Activated naive CD4-positive, alpha-beta T cell (primary cell): ENCODE data around the gene FAM9C.
"Not testable (repeated sequence)": the region's sequence is repeated elsewhere in the genome, so short reads cannot be mapped to it uniquely, and the experiment has no call there.

Experiments used
- DNase-seq, 4 experiments: peaks; one replicate each; lab custom pipeline; 2025; lab: John Stamatoyannopoulos, UW

Gene FAM9C

DNA sequence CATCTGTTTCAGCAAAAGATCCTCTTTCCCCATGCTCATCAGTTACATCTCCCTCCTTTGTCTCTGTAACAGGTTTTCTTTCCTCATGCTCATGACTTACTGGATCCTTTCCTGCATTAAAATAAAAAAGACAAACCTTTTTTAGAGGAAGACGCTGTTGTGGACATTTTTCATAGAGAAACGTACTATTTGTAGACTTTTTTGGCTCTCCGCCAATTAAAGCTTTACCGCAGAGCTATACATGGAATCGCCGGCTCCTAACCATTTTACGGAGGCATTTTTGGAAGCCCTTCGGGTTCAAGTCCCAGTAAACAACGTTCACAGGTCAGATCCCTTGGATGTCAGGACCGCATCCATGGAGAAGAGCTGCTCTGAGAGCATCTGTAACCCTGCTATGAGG is 1.3 kb downstream of the FAM9C start:
- no peak for DNase-seq

DNA sequence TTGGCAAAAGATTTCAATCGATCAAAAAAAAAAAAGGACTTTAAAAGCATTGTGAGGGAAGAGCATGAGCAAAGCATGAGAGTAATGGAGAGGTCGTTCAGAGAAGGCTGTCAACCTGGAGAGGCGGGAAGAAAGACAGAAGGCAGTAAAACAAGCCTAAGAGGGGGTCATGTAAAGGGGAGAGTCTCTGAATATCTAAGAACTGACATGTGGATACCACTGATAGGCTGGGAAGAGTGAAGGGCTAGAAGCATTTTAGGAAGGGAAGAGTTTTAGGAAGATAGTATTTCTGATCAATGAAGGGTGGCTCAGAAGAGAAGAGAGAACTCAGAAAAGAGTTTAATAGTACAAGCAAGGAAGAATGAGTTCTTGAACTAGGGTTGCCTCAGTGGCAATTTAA is 7.5 kb downstream of the FAM9C start:
- DNase-seq = no peak

DNA sequence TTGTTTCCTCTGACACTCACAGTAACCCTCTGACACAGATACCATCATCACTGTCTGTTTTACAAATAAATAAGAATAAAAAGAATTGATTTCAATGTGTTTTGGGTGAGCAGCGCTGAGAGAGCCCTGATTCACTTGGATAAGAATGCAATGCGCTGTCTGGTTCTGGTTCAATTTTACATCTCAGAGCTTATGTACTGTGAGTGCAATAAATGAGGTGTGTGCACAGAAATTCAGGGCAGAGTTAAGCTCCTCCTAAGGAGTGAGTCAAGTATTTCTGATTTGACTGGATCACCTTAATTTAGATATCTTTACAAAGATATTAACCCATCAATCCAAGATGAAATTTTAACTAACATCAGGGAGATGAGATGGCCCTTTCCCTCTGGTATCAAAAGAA is 11.2 kb downstream of the FAM9C start:
- DNase-seq = no peak

DNA sequence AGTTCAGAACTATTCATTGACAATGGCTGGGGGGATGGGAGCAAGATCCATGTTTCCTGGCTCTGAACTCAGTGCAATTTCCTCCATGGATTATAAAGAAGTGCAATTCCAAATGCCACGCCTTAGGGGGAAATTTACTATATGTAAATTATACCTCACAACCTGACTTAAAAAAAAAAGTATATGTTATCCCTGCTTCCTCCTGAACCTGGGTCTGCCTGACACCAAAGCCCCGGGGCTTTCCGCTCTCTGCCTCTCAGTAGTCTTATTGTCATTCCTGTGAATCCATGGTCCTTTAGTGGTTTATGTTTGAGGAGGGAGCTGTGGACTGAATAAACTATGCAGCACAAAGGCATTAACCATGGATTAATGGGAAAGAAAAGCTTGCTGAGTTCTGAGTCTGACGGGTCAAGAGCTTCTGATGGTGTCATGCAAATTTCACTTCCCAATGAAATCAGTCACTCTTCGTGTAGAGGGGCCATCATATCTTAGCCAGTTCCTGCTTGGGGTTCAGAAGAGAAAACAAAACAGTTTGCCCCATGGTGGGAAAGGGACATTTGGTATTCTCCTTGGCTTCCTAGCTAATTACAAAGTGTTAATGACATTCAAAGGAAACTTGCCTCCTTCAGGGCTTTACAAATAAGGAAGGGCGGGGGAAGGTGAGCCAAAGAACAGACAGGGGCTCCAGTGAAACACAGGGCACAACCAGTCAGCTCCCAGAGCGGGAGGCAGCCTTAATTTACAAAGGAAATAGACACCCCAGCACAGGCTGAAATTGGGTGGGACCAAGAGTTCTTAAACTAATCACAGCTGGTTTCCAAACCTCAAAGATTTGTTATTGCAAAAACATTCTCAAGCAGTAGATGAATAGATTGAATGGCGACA is 14.3 kb downstream of the FAM9C start:
- peak in 1 of 4 experiments; percentile 2 for DNase-seq

DNA sequence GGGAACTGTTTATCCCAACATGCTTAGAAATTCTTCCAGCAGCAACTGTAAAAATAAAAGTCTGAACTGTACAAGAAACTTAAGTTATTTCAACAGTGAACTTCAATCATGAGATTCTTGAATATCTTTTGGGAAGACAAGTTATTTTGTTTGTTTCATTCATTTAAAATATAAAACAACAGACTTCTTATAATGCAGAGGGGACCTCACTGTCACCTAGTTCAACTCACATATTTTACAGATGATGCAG is 14.9 kb downstream of the FAM9C start:
- DNase-seq = no peak

DNA sequence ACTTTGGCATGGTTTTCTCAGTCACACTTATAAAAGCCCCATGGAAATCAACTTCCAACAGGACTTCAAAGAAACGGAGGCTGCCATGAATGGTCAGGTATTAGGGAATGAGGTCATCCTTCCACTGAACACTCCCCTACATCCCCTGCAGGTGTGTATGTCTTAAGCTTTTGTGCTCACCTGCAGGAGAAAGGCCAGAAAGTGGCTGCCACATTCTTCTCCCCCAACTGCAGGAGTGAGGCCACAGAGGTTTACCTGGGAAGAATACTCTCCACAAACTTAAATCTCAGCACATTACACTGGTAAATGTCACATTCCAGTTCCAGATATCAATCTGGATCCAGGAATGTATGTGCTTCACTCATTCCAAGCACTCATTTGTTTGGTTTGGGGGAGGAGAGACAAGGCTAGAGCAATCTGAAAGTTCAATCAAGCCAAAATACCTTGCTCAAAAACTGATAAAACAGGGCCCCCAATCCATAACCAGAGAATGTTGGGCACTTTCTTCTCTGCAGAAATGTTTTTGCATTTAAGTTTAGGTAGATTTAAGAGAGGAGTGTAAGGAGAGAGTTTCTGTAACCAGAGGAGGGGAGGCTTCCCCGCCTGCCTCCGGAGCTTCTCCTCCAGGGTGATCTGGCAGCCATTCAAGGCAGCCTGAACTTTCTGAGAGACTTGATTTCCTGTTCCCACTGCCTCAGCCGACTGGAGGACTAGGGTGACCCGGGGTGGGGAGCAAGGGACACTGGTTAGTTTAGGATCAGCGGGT is 15.4 kb downstream of the FAM9C start:
- DNase-seq = no peak

DNA sequence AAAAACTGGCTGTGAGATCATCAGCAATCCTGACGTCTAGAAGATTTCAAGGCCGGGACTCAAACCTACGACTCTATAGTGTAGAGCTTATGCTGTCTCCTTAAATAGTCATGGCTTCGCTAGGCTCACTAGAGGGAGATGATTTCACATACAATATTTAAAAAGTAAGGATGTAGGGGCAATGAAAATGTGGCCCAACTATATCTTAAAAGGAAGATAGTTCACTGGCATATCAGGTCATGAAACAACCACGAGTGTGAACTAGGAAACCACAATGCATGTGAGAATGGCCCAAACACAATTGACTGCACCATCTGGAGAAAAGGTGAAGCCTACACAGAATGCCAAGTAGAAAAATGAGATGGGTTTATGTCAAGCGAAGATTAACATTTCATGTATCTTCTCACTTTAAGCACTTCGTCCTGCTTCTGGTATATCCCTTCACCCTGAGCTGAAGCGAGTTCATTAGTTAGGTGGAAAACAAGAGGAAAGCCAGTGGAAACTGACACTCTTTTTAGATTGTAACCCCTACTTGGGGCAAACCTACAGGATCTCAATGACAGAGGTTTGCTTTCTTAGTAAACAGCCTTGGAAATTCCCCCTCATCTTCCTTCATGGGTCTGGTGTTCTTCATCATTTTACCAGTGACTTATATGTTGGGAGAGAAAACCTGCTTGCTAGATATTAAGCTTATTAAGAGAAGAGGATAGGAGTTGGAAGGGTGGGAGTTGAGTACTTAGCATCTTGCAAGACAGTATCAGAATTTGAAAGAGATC is 17.4 kb downstream of the FAM9C start:
- no peak for DNase-seq

DNA sequence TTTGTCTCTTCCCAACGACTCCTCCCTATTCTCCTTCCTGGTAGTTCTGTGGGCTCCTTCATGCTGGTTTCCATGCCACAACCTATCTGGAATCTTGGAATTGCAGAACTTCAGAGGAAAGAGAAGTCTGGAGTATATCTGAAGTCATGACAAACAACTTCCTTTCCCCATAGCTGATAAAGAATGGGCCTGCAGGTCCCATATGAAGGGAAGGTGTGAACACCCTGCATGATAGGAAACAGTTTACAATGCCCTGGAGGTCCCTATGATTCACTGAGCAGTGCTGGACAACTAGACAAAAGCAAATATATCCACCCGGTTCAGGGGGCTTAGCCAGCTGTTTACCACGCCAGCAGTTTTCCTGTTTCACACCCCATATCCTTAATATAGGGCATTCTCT is 19.4 kb downstream of the FAM9C start:
- no peak for DNase-seq

DNA sequence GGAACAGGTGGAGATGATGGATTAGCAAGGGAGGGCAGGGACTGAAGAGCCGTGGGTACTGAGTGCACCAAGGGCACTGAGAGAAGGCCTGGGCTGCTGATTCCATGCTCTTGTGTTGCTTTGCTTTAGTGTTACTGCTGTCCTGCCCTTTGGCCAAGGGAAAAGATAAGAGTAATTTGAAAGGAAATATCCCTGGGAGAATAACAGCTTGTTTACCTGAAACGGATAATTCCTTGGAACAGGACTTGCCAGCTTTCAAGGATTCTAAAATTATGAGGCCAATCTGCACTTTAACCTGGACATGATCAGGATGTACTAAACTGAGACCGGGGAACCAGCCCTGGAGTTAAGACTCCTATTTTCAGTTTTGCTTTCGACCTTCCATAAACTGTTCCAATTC is 20.4 kb downstream of the FAM9C start:
- DNase-seq = no peak

DNA sequence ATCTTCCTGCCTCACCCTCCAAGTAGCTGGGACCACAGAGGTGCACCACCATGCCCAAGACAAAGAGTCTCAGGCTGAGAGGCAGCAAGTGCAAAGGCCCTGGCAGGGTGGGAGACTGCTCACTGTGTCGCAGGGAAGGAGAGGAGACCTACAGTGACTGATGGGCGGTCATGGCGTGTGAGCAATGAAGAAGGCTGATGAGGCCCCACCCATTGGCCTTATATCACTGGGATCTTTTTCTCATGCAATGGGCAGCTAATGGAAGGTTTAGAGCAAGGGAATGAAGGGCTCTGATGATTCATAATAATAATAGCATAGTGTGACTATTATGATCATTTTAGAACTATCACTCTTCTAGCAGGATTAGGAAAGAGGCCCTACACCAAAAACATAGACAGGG is 20.9 kb downstream of the FAM9C start:
- DNase-seq = no peak

DNA sequence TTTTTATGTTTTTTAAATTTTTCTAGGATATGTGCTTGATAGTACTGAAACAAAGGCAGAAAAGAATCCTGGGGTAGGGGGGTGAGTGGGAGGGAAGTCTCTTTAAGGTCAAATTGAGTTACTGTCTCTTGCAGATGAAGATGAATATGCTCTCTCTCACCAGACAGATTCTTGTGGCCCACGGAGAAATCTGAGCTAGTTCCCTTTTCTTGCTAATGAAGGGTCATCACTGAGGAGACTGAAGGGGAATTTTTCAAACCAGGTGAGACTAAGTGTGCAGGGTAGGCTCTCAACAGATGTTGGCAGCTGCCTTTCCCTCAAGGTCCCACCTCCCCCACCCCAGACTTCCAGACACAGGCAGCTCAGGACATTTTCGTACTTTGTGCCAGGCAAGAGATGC is 21.5 kb downstream of the FAM9C start:
- no peak for DNase-seq

DNA sequence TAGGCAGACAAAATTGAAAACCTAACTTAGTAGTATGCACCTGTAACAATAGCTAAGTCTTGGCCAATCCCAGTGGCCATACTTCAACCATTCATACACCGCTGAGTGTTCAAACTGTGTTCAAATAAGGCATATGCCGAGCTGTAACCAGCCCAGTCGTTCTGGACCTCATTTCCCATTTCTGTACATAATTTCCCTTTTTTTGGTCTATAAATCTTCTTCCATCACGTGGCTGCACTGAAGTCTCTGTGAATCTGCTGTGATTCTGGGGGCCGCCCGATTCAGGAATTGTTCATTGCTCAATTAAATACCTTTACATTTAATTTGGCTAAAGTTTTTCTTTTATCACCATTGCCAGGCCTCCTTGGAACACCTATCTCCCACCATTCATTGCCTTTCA is 27.7 kb downstream of the FAM9C start:
- not testable (repeated sequence) for DNase-seq

DNA sequence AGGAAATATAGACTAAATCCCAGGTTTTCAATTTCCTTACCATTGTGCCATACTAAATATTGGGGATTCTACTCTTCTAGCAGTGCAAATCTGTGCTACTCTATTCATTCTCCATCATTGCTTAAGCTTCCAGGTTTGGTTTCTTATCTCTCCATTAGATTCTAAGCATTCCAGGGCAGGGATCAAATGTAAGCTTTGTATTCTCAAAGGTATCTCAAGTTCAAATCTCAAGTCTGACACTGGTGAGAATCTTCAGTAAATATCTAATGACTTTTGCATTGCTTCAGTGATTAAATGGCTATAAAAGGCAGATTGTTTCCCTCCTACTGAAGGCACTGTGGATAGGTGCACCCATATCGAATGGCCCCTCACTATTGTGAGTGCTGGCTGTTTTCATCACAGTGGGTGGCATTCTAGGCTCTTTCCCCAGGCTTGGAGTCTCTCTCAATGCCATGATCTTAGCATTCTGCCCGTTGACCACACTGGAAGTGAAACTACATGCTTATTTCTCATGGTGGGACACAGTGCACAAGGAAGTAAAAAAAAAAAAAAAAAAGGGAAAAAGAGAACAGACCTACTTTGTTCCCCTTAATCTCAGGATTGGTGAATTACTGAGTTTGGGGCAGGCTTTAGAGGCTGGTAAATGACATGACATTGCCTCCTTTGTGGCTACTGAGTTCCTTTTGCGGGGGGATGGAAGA is 28.7 kb downstream of the FAM9C start:
- DNase-seq = no peak

DNA sequence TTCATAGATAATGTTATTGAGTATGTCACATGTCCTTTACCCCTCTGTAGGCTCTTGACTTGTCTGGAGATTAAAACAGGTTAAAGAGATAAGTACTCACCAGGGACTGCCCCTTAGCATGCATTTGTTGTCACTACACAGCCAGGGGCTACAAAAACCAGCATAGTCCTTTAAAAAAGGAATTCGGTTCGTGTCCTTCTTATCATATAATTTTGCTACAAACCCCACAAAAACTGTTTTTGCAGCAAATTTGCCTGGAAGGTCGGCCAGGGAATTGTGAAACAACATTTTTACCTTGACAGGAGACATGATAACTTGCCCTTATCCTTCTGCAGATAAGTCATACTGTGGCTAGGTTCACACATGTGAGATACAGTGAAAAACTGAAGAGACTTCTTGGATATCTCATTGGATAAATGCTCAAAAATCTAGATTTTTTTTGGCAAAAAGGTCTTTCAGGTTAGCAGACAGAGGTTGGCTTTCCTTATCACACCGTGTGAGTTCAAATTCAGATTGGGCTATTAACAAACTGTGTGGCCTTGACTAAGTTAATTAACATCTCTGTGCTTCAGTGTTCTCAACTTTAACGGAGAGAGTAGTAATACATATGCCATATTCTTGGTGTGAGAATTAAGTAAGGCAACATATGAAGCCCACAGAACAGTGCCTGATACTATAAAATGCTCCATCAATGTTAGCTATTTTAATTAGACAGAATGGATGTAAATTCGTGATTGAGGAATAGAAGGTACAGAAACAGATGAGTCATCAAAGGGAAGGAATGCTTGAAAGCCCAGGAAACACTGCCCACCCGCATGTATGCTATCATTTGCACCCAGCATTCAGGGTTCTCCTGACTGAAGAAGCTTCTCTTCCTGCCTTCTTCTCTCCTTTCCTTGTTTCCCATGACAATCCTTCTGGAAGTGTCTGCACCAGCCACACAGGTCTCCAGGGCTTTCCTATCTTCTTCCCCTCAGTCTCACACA is 30.0 kb downstream of the FAM9C start:
- no peak for DNase-seq

DNA sequence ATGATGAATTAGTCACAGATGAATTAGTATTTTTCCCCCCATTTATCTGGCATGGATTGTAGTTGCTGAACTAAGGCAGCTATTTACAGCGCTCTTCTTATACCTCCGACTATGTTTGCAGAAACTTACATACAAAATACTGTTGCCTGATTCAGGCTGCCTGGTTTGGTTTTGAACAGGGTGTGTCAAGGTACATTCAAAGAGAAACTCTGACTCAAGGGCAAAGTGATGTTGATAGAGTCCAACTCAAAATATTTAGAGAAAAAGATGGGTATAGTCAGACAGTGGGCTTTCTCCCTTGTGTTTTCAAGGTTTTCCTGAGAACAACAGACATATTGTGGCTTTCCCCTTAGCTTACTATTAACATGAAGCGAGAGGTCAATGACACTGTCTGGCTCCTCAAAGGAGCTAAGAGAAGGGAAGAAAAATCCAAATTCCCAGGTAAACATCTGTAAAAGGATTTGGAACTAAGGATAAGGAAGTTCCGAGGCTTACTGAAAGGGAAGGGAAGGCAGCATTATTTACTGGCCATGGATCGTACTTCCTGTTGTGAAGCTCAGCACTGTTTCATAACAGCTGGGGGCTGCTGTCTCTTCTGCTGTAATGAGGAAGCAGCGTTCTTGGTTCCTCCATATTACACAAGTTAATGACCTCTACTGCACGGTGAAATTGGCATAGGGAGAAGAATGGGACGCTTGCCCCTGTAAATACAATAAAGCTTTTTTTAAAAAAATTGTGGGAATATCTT is 30.9 kb downstream of the FAM9C start:
- no peak for DNase-seq

DNA sequence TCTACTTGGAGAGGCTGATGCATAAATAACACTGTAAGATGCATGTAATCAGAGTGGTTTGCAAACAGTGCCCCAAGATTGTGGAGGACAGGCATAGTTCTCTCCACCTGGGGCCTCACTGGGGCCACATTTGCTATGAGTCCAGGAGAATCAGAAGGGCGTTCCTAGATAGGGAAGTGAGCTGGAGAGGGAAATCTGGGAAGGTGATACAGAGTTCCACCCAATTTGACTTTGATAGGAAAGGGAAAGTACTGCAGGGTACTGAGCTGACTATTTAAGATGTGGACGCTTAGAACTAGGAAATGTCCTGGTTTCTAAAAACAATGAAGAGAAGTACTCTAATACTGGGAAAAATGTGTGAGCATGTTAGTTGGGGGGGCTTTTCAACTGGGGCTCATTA is 33.9 kb downstream of the FAM9C start:
- no peak for DNase-seq

DNA sequence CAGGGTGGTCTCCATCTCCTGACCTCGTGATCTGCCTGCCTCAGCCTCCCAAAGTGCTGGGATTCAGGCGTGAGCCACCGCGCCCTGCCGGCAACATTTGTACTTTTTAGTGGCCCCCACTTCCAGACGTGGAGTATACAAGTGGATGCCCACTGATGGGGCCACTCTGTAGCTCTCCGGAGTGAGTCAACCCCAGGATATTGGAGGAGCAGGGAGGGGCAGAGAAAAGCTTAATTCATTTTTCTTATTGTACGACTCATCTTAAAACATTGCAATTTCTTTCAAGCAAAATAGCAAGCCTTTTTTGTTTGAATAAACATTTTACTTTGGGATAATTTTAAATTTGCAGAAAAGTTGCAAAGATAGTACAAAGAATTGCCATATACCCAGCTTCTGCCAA is 34.6 kb downstream of the FAM9C start:
- DNase-seq = no peak

DNA sequence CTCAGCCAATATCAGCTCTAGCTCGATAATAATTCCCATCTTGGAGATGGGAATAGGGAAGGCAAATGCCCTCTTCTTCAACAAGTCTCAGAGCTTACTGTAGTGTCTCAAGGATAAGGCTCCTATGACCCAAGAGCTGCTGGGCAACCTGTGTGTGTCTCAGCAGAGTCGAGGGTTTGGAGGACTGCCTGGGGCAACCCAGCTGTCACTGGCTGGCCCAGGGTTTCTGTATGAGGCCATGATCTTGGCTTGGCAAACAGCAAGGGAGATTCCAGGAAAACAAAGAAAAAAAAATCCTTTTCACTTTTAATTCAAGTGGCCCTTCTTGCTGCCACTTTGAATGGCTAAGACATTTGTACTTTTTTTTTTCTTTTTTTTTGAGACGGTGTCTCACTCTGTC is 35.1 kb downstream of the FAM9C start:
- no peak for DNase-seq

DNA sequence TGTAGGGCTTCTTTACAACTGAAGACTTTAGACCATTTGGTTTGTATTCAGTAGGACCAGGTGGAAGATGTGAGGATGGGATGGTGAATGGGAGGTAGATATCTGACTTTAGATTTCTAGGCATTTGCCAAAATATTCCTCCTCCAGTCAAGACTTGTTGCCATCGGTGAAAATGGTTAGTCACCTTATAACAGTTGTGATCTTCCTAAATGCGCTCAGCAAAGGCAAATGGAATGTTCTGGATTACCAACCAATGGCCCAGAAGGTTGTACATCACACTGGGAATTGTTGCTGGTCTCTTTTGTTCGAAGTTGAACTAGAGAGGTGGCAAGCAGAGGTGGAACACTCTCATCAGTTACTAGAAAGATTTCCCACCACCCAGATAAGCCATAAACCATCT is 35.6 kb downstream of the FAM9C start:
- no peak for DNase-seq

DNA sequence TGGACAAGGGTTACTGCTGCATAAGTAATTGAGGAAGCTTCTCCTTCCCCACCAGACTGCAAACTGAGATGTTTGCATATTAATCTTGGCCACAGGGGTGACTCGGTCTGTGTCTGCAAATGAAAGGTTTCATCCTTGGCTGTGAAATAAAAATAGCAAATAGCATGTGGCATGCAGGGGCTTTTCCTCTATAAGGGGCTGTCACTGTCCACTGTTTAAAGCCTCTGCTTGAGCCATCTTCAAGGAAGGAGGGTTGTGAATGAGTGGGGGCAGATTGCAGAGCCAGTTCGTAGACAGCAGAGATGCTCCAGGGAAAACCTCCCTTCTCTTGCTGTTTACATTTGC is 36.3 kb downstream of the FAM9C start:
- DNase-seq = no peak
